ENCODE measurements around the gene CDH15.

Gene CDH15

GRCh38 chr16:89155851-89156739, 15.5 kb upstream of the CDH15 start:
- DNase-seq = no peak
- no peak overlapping the region for H3K4me3 ChIP-seq (ENCODE audit: insufficient read depth, low read depth, low read length, poor library complexity, severe bottlenecking)
- no peaks in the 10 kb centered on the region for H3K9me3 ChIP-seq (ENCODE audit: control insufficient read depth, low read length)
- H3K27ac ChIP-seq (ENCODE audit: insufficient read depth, low read length, poor library complexity, severe bottlenecking) = no peak overlapping the region
- H3K36me3 ChIP-seq (ENCODE audit: control insufficient read depth, insufficient read depth, low read length) = peaks cover 4% of the 10 kb centered on the region
- H3K27me3 ChIP-seq (replicated peaks; ENCODE audit: control insufficient read depth, insufficient read depth, low read length, poor library complexity, severe bottlenecking) = no peaks in the 10 kb centered on the region
- H3K4me1 ChIP-seq (ENCODE audit: control insufficient read depth, insufficient read depth, low read length, poor library complexity, severe bottlenecking) = no peaks in the 10 kb centered on the region

- no peak overlapping the region for H3K27ac ChIP-seq (ENCODE audit: insufficient read depth, low read length, poor library complexity, severe bottlenecking)
- H3K36me3 ChIP-seq (ENCODE audit: control insufficient read depth, insufficient read depth, low read length) = peaks cover under 1% of the 10 kb centered on the region
- no peaks in the 10 kb centered on the region for H3K9me3 ChIP-seq (ENCODE audit: control insufficient read depth, low read length)
- H3K4me1 ChIP-seq (ENCODE audit: control insufficient read depth, insufficient read depth, low read length, poor library complexity, severe bottlenecking) = no peaks in the 10 kb centered on the region
- H3K27me3 ChIP-seq (replicated peaks; ENCODE audit: control insufficient read depth, insufficient read depth, low read length, poor library complexity, severe bottlenecking) = no peaks in the 10 kb centered on the region
- no peak overlapping the region for H3K4me3 ChIP-seq (ENCODE audit: insufficient read depth, low read depth, low read length, poor library complexity, severe bottlenecking)
- DNase-seq = no peak
Observed at GRCh38 chr16:89156740-89157645, 14.6 kb upstream of the CDH15 start.

- no peaks in the 10 kb centered on the region for H3K27me3 ChIP-seq (replicated peaks; ENCODE audit: control insufficient read depth, insufficient read depth, low read length, poor library complexity, severe bottlenecking)
- no peaks in the 10 kb centered on the region for H3K36me3 ChIP-seq (ENCODE audit: control insufficient read depth, insufficient read depth, low read length)
- DNase-seq = no peak
- no peaks in the 10 kb centered on the region for H3K9me3 ChIP-seq (ENCODE audit: control insufficient read depth, low read length)
- no peaks in the 10 kb centered on the region for H3K4me1 ChIP-seq (ENCODE audit: control insufficient read depth, insufficient read depth, low read length, poor library complexity, severe bottlenecking)
- no peak overlapping the region for H3K4me3 ChIP-seq (ENCODE audit: insufficient read depth, low read depth, low read length, poor library complexity, severe bottlenecking)
- no peak overlapping the region for H3K27ac ChIP-seq (ENCODE audit: insufficient read depth, low read length, poor library complexity, severe bottlenecking)
Observed at GRCh38 chr16:89157778-89158177, 13.8 kb upstream of the CDH15 start.

GRCh38 chr16:89159066-89159849, 12.3 kb upstream of the CDH15 start:
- H3K36me3 ChIP-seq (ENCODE audit: control insufficient read depth, insufficient read depth, low read length) = no peaks in the 10 kb centered on the region
- H3K27me3 ChIP-seq (replicated peaks; ENCODE audit: control insufficient read depth, insufficient read depth, low read length, poor library complexity, severe bottlenecking) = no peaks in the 10 kb centered on the region
- no peak for DNase-seq
- H3K4me3 ChIP-seq (ENCODE audit: insufficient read depth, low read depth, low read length, poor library complexity, severe bottlenecking) = no peak overlapping the region
- H3K27ac ChIP-seq (ENCODE audit: insufficient read depth, low read length, poor library complexity, severe bottlenecking) = no peak overlapping the region
- no peaks in the 10 kb centered on the region for H3K4me1 ChIP-seq (ENCODE audit: control insufficient read depth, insufficient read depth, low read length, poor library complexity, severe bottlenecking)
- no peaks in the 10 kb centered on the region for H3K9me3 ChIP-seq (ENCODE audit: control insufficient read depth, low read length)

GRCh38 chr16:89159850-89160354, 11.6 kb upstream of the CDH15 start:
- Histone ChIP-seq H3K36me3 (ENCODE audit: control insufficient read depth, insufficient read depth, low read length) (no peaks in the 10 kb centered on the region), H3K27ac (ENCODE audit: insufficient read depth, low read length, poor library complexity, severe bottlenecking) (no peak overlapping the region), H3K27me3 (replicated peaks; ENCODE audit: control insufficient read depth, insufficient read depth, low read length, poor library complexity, severe bottlenecking) (no peaks in the 10 kb centered on the region), H3K4me3 (ENCODE audit: insufficient read depth, low read depth, low read length, poor library complexity, severe bottlenecking) (no peak overlapping the region), H3K9me3 (ENCODE audit: control insufficient read depth, low read length) (no peaks in the 10 kb centered on the region), H3K4me1 (ENCODE audit: control insufficient read depth, insufficient read depth, low read length, poor library complexity, severe bottlenecking) (no peaks in the 10 kb centered on the region)
- DNase-seq = no peak

- no peak overlapping the region for H3K27ac ChIP-seq (ENCODE audit: insufficient read depth, low read length, poor library complexity, severe bottlenecking)
- no peaks in the 10 kb centered on the region for H3K4me1 ChIP-seq (ENCODE audit: control insufficient read depth, insufficient read depth, low read length, poor library complexity, severe bottlenecking)
- DNase-seq = no peak
- no peaks in the 10 kb centered on the region for H3K9me3 ChIP-seq (ENCODE audit: control insufficient read depth, low read length)
- no peaks in the 10 kb centered on the region for H3K27me3 ChIP-seq (replicated peaks; ENCODE audit: control insufficient read depth, insufficient read depth, low read length, poor library complexity, severe bottlenecking)
- no peaks in the 10 kb centered on the region for H3K36me3 ChIP-seq (ENCODE audit: control insufficient read depth, insufficient read depth, low read length)
- H3K4me3 ChIP-seq (ENCODE audit: insufficient read depth, low read depth, low read length, poor library complexity, severe bottlenecking) = no peak overlapping the region
Observed at GRCh38 chr16:89160977-89161701, 10.4 kb upstream of the CDH15 start.

GRCh38 chr16:89161763-89162713, 9.5 kb upstream of the CDH15 start:
- no peak overlapping the region for H3K4me3 ChIP-seq (ENCODE audit: insufficient read depth, low read depth, low read length, poor library complexity, severe bottlenecking)
- no peaks in the 10 kb centered on the region for H3K27me3 ChIP-seq (replicated peaks; ENCODE audit: control insufficient read depth, insufficient read depth, low read length, poor library complexity, severe bottlenecking)
- no peak for DNase-seq
- H3K27ac ChIP-seq (ENCODE audit: insufficient read depth, low read length, poor library complexity, severe bottlenecking) = no peak overlapping the region
- no peaks in the 10 kb centered on the region for H3K9me3 ChIP-seq (ENCODE audit: control insufficient read depth, low read length)
- H3K4me1 ChIP-seq (ENCODE audit: control insufficient read depth, insufficient read depth, low read length, poor library complexity, severe bottlenecking) = peaks cover 2% of the 10 kb centered on the region
- H3K36me3 ChIP-seq (ENCODE audit: control insufficient read depth, insufficient read depth, low read length) = no peaks in the 10 kb centered on the region

- Histone ChIP-seq H3K27ac (ENCODE audit: insufficient read depth, low read length, poor library complexity, severe bottlenecking) (no peak overlapping the region), H3K9me3 (ENCODE audit: control insufficient read depth, low read length) (no peaks in the 10 kb centered on the region), H3K36me3 (ENCODE audit: control insufficient read depth, insufficient read depth, low read length) (no peaks in the 10 kb centered on the region), H3K4me3 (ENCODE audit: insufficient read depth, low read depth, low read length, poor library complexity, severe bottlenecking) (no peak overlapping the region), H3K4me1 (ENCODE audit: control insufficient read depth, insufficient read depth, low read length, poor library complexity, severe bottlenecking) (peaks cover 9% of the 10 kb centered on the region), H3K27me3 (replicated peaks; ENCODE audit: control insufficient read depth, insufficient read depth, low read length, poor library complexity, severe bottlenecking) (no peaks in the 10 kb centered on the region)
- DNase-seq = no peak
Observed at GRCh38 chr16:89163297-89163696, 8.3 kb upstream of the CDH15 start.

Measured in effector memory CD4-positive, alpha-beta T cell (primary cell).